Measurements from ENCODE around the gene KLHL7. TPM values are rescaled to one million over a fixed set of nuclear protein-coding genes. Genes with fewer than 3 reads are reported as not detected.

KLHL7 gene
- total and polyA plus RNA-seq, 12 donors: 27.1 to 159 (median 138) TPM

DNA sequence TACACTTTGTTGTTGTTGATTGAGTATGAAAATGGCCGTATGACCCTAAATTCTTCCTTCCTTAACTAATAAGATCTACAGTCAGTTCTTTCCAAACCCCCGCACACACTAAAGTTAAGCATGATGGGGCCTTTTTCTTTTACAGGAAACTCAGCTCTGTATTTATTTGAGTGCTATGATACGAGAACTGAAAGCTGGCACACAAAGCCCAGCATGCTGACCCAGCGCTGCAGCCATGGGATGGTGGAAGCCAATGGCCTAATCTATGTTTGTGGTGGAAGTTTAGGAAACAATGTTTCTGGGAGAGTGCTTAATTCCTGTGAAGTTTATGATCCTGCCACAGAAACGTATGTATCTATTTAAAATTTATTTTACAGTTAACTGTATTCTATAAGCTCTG is 62.1 kb downstream of the KLHL7 start:
- Histone ChIP-seq H3K36me3 (peaks cover 0 to 79% (median 13%) of the 10 kb centered on the region in 9 donors), H3K9me3 (no peaks in the 10 kb centered on the region), H3K4me1 (peaks cover 0 to 18% (median 0%) of the 10 kb centered on the region in 9 donors), H3K27ac (peak overlapping the region in 8 of 10 donors; percentile 14 to 75 (median 62)), H3K4me3 (no peak overlapping the region), H3K27me3 (no peaks in the 10 kb centered on the region)
- DNase-seq: no peak
- 74 to 83% methylated on average over 5 of the region's 5 CpGs for WGBS, 2 donors
- TF ChIP-seq, protein P1, sequence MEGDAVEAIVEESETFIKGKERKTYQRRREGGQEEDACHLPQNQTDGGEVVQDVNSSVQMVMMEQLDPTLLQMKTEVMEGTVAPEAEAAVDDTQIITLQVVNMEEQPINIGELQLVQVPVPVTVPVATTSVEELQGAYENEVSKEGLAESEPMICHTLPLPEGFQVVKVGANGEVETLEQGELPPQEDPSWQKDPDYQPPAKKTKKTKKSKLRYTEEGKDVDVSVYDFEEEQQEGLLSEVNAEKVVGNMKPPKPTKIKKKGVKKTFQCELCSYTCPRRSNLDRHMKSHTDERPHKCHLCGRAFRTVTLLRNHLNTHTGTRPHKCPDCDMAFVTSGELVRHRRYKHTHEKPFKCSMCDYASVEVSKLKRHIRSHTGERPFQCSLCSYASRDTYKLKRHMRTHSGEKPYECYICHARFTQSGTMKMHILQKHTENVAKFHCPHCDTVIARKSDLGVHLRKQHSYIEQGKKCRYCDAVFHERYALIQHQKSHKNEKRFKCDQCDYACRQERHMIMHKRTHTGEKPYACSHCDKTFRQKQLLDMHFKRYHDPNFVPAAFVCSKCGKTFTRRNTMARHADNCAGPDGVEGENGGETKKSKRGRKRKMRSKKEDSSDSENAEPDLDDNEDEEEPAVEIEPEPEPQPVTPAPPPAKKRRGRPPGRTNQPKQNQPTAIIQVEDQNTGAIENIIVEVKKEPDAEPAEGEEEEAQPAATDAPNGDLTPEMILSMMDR (IDR thresholded peaks at IDR 0.05): no peak
- intact Hi-C loops (cut with DNase I): loop anchor here in 2 of 10 donors (5.0 kb wide), 2 partner anchors 35 to 45 kb away; no protein-coding TSS in a partner anchor
- ATAC-seq: peak in 5 of 8 donors; percentile 31 to 73 (median 55)

DNA sequence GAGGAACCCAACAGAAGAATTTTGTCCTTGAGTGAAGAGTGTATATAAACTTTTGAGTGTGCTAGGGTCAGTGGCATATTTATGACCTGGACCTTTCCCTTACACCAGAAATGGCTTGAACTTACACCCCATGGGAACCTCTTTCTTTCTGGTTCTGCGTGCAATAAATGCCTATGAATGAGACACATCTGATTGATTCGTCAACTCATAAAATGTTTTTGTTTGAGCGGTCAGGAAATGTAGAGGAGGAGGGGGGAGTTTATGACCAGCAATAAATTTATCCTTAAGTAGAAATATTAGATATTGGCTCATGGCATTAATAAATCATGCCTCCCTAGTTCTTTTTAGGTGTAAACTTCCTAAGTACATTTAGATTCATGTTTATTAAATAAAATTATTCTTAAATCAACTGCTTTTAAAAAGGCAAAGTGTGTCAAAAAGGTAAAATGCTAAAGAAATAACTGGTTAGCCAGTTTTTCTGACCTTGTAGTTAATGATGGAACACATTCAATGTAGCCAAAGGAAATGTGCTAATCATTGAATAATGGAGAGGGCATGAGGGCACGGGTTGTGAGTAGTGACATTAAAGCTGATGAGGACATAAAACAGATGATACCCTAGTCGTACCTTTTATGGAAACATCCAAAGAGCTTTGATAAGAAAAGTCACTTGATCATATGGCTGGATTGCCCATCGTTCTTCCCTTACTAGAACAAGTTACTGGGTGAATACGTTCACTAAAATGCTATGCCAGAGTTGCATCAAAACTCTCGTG is 62.7 kb downstream of the KLHL7 start:
- ATAC-seq (peak in 7 of 8 donors; percentile 67 to 90 (median 81)), DNase-seq (no peak)
- Histone ChIP-seq H3K27ac (peak overlapping the region in 8 of 10 donors; percentile 31 to 75 (median 66)), H3K27me3 (no peaks in the 10 kb centered on the region), H3K4me3 (no peak overlapping the region), H3K4me1 (peaks cover 0 to 18% (median 0%) of the 10 kb centered on the region in 9 donors), H3K9me3 (no peaks in the 10 kb centered on the region), H3K36me3 (peaks cover 0 to 85% (median 13%) of the 10 kb centered on the region in 9 donors)
- intact Hi-C loops (cut with DNase I): loop anchor here in 2 of 10 donors (5.0 kb wide), 2 partner anchors 36 to 46 kb away; no protein-coding TSS in a partner anchor
- TF ChIP-seq, protein P1 (IDR thresholded peaks at IDR 0.05): no peak
- WGBS, 2 donors: 55 to 73% methylated on average over 8 of the region's 8 CpGs

DNA sequence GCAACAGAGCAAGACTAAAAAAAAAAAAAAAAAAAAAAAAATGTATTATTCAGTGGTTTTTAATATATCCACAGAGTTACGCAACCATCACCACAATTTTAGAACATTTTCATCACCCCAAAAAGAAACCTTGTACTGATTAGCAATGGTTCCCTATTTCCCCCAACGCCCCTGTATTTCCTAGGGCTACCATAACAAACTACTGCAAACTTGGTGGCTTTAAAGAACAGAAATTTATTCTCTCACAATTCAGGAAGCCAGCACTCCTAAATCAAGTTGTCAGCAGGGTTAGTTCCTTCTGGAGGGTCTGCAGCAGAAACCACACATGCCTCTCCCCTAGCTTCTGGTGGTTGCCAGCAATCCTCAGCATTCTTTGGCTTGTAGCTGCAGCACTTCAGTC is 70.4 kb downstream of the KLHL7 start:
- TF ChIP-seq, protein P1 (IDR thresholded peaks at IDR 0.05): no peak
- Histone ChIP-seq H3K4me3 (no peak overlapping the region), H3K4me1 (peaks cover 0 to 4% (median 0%) of the 10 kb centered on the region in 9 donors), H3K27ac (no peak overlapping the region), H3K27me3 (no peaks in the 10 kb centered on the region), H3K9me3 (no peaks in the 10 kb centered on the region), H3K36me3 (peaks cover 0 to 55% (median 17%) of the 10 kb centered on the region in 9 donors)
- 68 to 95% methylated on average over 2 of the region's 2 CpGs for WGBS, 2 donors
- peak in 1 of 8 donors; percentile 42 for ATAC-seq
- intact Hi-C loops (cut with DNase I): loop anchor here in 1 of 10 donors (10.0 kb wide), 1 partner anchor 71 kb away; the partner anchor contains the start of gene KLHL7
- DNase-seq: no peak

DNA sequence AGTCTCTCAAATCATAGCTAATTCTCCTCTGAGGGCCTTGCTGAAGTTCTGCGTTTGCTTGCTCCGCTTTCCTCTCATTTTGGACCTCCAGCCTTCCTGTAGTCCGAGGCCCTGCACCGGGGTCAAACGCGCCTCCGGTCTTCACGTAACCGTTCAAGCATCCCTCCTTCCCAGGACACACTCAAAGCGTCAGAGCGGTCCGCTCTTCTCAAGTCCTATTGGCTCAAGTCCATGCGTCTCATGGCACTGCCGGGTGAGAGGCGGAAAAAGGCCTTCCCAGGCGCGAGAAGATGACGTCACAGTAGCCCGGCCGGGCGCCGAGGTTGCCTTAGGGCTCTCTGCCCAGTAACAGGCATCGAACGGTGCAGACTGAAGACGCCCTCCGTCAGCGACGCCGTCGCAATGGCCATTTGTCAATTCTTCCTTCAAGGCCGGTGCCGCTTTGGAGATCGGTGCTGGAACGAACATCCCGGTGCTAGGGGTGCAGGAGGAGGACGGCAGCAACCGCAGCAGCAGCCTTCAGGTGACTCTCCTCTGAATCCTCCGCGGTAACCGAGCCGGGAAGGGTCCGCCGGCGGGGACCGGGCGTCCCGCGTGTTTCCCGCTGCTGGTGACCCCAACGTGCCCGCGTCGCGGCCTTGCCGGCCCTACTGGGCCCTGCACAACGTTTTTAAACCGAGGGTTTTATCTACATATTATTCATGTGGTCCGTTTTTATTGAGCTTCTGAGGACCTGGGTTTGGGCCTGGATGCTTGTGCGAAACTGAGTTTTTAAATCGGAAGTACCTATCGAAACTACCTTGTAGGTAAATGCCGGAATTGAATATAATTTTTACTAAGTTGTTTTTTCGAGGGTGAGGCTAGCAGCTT is 76.3 kb downstream of the KLHL7 start, which contains the start of gene NUP42:
TSS of gene NUP42 (plus strand) at position 365 of the 870 bp plus-strand sequence. CDS start at position 403, 38 bp downstream.
- Histone ChIP-seq H3K27ac (peak within 1 kb of the TSS; percentile 59 to 94 (median 91)), H3K36me3 (peaks cover 0 to 20% (median 15%) of the 10 kb centered on the region in 9 donors), H3K4me3 (peak within 1 kb of the TSS; percentile 56 to 87 (median 76)), H3K27me3 (no peaks in the 10 kb centered on the region), H3K9me3 (no peaks in the 10 kb centered on the region), H3K4me1 (peaks cover 0 to 49% (median 31%) of the 10 kb centered on the region in 9 donors)
- intact Hi-C loops (cut with DNase I): loop anchor here in 9 of 10 donors (1.0 to 10.0 kb wide), 7 partner anchors 65 to 360 kb away; partner anchors contain the start of genes KLHL7 (in 8 of the 9), GPNMB (in 2 of the 9) and TOMM7 (in 1 of the 9)
- WGBS, 2 donors: 0% methylated on average over 63 of the region's 63 CpGs
- DNase-seq (peak; percentile 92 to 96), ATAC-seq (peak; percentile 94 to 99 (median 97))
- TF ChIP-seq, protein P1 (IDR thresholded peaks at IDR 0.05): no peak
